ENCODE data around the gene PDZD2.
"Not testable (repeated sequence)": the region's sequence is repeated elsewhere in the genome, so short reads cannot be mapped to it uniquely, and the experiment has no call there.

PDZD2 gene

DNA sequence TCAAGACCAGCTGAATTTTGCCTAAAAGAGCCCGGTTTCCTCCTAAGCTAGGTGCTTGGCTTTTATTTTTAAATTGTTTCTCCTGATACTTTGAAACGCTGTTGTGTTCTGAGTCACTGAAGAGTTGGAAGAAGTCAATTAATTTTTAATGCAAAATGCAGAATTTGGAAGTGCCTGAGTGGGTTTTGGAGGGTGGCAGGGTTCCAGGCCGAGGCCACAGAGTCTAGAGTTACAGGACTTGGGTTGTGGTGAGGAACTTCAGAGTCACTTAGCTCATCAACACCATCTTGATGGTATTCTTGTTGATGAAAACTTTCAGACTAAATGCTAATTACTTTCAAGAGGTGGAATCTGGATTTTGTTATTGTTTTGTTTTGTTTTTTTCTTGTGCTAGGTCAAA lies 130.6 kb downstream of the PDZD2 start:
- Histone ChIP-seq H3K27ac (ENCODE audit: insufficient read depth in 1 of 2, low read depth in 1 of 2, low read length in 2 of 2, poor library complexity in 1 of 2, severe bottlenecking in 2 of 2) (no peak overlapping the region), H3K4me1 (ENCODE audit: control extremely low read depth in 1 of 4, control insufficient read depth in 4 of 4, insufficient read depth in 4 of 4, low read length in 3 of 4) (peaks cover 0 to 4% (median 0%) of the 10 kb centered on the region in 4 experiments), H3K9me3 (ENCODE audit: control extremely low read depth in 1 of 5, control insufficient read depth in 4 of 5, insufficient read depth in 2 of 5, low read depth in 1 of 5, low read length in 4 of 5) (peaks cover 0 to 7% (median 3%) of the 10 kb centered on the region in 5 experiments), H3K27me3 (replicated peaks in 2 of 5; ENCODE audit: control insufficient read depth in 4 of 5, insufficient read depth in 5 of 5, low read length in 4 of 5) (no peaks in the 10 kb centered on the region), H3K4me3 (ENCODE audit: control insufficient read depth in 1 of 7, extremely low read depth in 1 of 7, insufficient read depth in 4 of 7, low read depth in 2 of 7, low read length in 6 of 7) (no peak overlapping the region), H3K36me3 (ENCODE audit: control insufficient read depth in 4 of 4, insufficient read depth in 4 of 4, low read length in 3 of 4) (peaks cover 0 to 6% (median 0%) of the 10 kb centered on the region in 4 experiments)
- DNase-seq: peak in 2 of 3 donors; percentile 23 to 48
- ChIA-PET POLR2A (no interaction called here), CTCF (interaction anchor here (0.9 kb wide), 1 partner anchor 86 kb away, joined by 3 read pairs; no protein-coding TSS in a partner anchor)
- WGBS (ENCODE audit: insufficient coverage): 81% methylated on average over 2 of the region's 3 CpGs

DNA sequence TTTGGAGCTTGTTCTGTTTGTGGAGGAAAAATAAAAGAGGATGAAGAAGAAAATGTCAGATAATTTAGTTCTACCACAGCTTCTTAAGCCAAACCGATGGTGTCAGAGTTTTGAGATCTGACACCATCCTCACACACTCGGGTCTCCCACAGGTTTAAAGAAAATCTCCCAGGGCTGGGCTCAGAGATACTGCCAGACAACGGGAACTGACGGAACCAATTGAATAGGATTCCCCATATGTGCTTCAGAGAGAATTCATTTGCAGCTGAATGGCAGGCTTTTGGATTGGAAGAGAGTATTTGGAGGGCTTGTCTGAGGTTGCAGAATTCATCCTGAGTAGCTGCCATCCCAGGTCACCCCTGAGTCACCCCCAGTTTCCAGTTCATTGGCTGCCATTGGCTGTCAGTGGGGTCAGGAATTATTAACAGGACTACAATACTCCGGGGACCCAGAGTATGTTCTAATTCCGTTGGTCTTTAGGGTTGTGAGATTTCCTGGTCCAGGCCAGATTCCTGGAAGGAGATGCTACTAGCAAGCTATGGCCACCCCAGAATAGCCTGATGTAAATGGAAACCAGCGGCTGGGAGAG lies 131.3 kb downstream of the PDZD2 start:
- POLR2A ChIA-PET: no interaction called here
- no peak overlapping the region for H3K27ac ChIP-seq (ENCODE audit: insufficient read depth in 1 of 2, low read depth in 1 of 2, low read length in 2 of 2, poor library complexity in 1 of 2, severe bottlenecking in 2 of 2)
- no peak for DNase-seq
- no peak overlapping the region for H3K4me3 ChIP-seq (ENCODE audit: control insufficient read depth in 1 of 7, extremely low read depth in 1 of 7, insufficient read depth in 4 of 7, low read depth in 2 of 7, low read length in 6 of 7)
- H3K36me3 ChIP-seq (ENCODE audit: control insufficient read depth in 4 of 4, insufficient read depth in 4 of 4, low read length in 3 of 4): peaks cover 0 to 6% (median 0%) of the 10 kb centered on the region in 4 experiments
- CTCF ChIA-PET: interaction anchor here (0.9 to 1.8 kb wide), 2 partner anchors 39 to 85 kb away, joined by 3 to 5 read pairs; no protein-coding TSS in a partner anchor
- WGBS (ENCODE audit: insufficient coverage): 77% methylated on average over 5 of the region's 7 CpGs
- H3K4me1 ChIP-seq (ENCODE audit: control extremely low read depth in 1 of 4, control insufficient read depth in 4 of 4, insufficient read depth in 4 of 4, low read length in 3 of 4): peaks cover 0 to 4% (median 0%) of the 10 kb centered on the region in 4 experiments
- no peaks in the 10 kb centered on the region for H3K27me3 ChIP-seq (replicated peaks in 2 of 5; ENCODE audit: control insufficient read depth in 4 of 5, insufficient read depth in 5 of 5, low read length in 4 of 5)
- peaks cover 0 to 7% (median 3%) of the 10 kb centered on the region in 5 experiments for H3K9me3 ChIP-seq (ENCODE audit: control extremely low read depth in 1 of 5, control insufficient read depth in 4 of 5, insufficient read depth in 2 of 5, low read depth in 1 of 5, low read length in 4 of 5)

DNA sequence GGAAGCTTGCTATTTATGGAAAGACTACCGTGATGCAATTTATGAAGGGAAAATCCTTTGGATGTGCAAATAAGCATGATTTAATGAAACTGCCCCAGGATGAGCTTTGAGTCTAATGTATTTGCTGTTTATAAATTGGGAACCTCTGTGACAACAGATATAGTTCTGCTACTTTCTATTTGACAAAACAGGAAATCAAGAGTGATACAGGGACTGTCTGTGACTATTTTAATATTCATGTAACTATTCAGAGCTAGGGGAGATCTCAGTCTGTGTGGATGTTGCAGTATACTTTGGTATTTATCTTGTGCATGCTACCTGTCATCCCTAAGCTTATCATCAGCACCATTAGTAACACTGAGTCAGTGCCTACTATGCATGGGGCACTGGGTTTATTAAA lies 132.1 kb downstream of the PDZD2 start:
- DNase-seq: no peak
- WGBS (ENCODE audit: insufficient coverage): 100% methylated on average over 1 of the region's 1 CpG
- peaks cover 0 to 9% (median 3%) of the 10 kb centered on the region in 5 experiments for H3K9me3 ChIP-seq (ENCODE audit: control extremely low read depth in 1 of 5, control insufficient read depth in 4 of 5, insufficient read depth in 2 of 5, low read depth in 1 of 5, low read length in 4 of 5)
- peaks cover 0 to 6% (median 1%) of the 10 kb centered on the region in 4 experiments for H3K36me3 ChIP-seq (ENCODE audit: control insufficient read depth in 4 of 4, insufficient read depth in 4 of 4, low read length in 3 of 4)
- H3K4me1 ChIP-seq (ENCODE audit: control extremely low read depth in 1 of 4, control insufficient read depth in 4 of 4, insufficient read depth in 4 of 4, low read length in 3 of 4): peaks cover 0 to 4% (median 0%) of the 10 kb centered on the region in 4 experiments
- ChIA-PET POLR2A (interaction anchor here (0.6 kb wide), 1 partner anchor 38 kb away, joined by 3 read pairs; no protein-coding TSS in a partner anchor), CTCF (interaction anchor here (1.8 kb wide), 1 partner anchor 38 kb away, joined by 5 read pairs; no protein-coding TSS in a partner anchor)
- no peak overlapping the region for H3K27ac ChIP-seq (ENCODE audit: insufficient read depth in 1 of 2, low read depth in 1 of 2, low read length in 2 of 2, poor library complexity in 1 of 2, severe bottlenecking in 2 of 2)
- no peak overlapping the region for H3K4me3 ChIP-seq (ENCODE audit: control insufficient read depth in 1 of 7, extremely low read depth in 1 of 7, insufficient read depth in 4 of 7, low read depth in 2 of 7, low read length in 6 of 7)
- H3K27me3 ChIP-seq (replicated peaks in 2 of 5; ENCODE audit: control insufficient read depth in 4 of 5, insufficient read depth in 5 of 5, low read length in 4 of 5): no peaks in the 10 kb centered on the region

DNA sequence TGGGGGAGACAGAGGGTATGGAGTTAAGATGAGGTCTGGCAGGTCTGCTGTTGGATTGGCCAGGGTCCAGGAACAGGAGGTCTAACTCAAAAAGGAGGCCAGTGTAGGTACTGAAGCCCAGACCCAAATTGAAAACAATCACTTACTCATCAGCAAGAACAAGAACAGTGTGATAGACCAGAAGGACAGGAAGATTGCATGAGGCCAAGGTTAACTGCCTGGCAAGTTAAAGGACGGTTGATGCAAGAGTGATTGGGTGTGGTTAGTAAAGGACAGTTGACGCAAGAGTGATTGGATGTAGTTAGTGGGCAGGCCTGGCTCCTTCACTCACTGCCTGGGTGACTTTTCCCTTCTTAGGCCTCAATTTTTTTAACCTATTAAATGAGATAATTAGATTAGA lies 132.6 kb downstream of the PDZD2 start:
- Histone ChIP-seq H3K4me3 (ENCODE audit: control insufficient read depth in 1 of 7, extremely low read depth in 1 of 7, insufficient read depth in 4 of 7, low read depth in 2 of 7, low read length in 6 of 7) (no peak overlapping the region), H3K9me3 (ENCODE audit: control extremely low read depth in 1 of 5, control insufficient read depth in 4 of 5, insufficient read depth in 2 of 5, low read depth in 1 of 5, low read length in 4 of 5) (peaks cover 0 to 9% (median 3%) of the 10 kb centered on the region in 5 experiments), H3K4me1 (ENCODE audit: control extremely low read depth in 1 of 4, control insufficient read depth in 4 of 4, insufficient read depth in 4 of 4, low read length in 3 of 4) (peaks cover 0 to 4% (median 0%) of the 10 kb centered on the region in 4 experiments), H3K36me3 (ENCODE audit: control insufficient read depth in 4 of 4, insufficient read depth in 4 of 4, low read length in 3 of 4) (peaks cover 0 to 6% (median 2%) of the 10 kb centered on the region in 4 experiments), H3K27me3 (replicated peaks in 2 of 5; ENCODE audit: control insufficient read depth in 4 of 5, insufficient read depth in 5 of 5, low read length in 4 of 5) (no peaks in the 10 kb centered on the region), H3K27ac (ENCODE audit: insufficient read depth in 1 of 2, low read depth in 1 of 2, low read length in 2 of 2, poor library complexity in 1 of 2, severe bottlenecking in 2 of 2) (no peak overlapping the region)
- CTCF ChIA-PET: interaction anchor here (1.8 kb wide), 1 partner anchor 38 kb away, joined by 5 read pairs; no protein-coding TSS in a partner anchor
- WGBS (ENCODE audit: insufficient coverage): no CpG with 5 or more reads among the region's 2 CpGs
- POLR2A ChIA-PET: no interaction called here
- DNase-seq: peak in 1 of 3 donors; percentile 6

DNA sequence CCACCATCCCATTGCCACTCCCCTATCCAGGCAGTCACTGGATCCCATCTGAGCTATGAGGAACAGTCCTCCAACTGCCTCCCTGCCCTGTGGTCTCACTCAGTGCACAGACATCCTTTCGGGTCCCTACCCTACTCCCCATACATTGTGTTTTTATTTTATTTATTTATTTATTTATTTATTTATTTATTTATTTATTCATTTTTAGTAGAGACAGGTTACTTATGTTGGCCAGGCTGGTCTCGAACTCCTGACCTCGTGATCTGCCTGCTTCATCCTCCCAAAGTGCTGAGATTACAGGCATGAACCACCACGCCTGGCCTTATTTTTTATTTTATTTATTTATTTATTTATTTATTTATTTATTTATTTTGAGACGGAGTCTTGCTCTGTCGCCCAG lies 137.4 kb downstream of the PDZD2 start:
- CTCF ChIA-PET; H3K4me3 ChIP-seq (ENCODE audit: control insufficient read depth in 1 of 7, extremely low read depth in 1 of 7, insufficient read depth in 4 of 7, low read depth in 2 of 7, low read length in 6 of 7); H3K36me3 ChIP-seq (ENCODE audit: control insufficient read depth in 4 of 4, insufficient read depth in 4 of 4, low read length in 3 of 4); H3K4me1 ChIP-seq (ENCODE audit: control extremely low read depth in 1 of 4, control insufficient read depth in 4 of 4, insufficient read depth in 4 of 4, low read length in 3 of 4); H3K27me3 ChIP-seq (replicated peaks in 2 of 5; ENCODE audit: control insufficient read depth in 4 of 5, insufficient read depth in 5 of 5, low read length in 4 of 5); H3K9me3 ChIP-seq (ENCODE audit: control extremely low read depth in 1 of 5, control insufficient read depth in 4 of 5, insufficient read depth in 2 of 5, low read depth in 1 of 5, low read length in 4 of 5); DNase-seq; H3K27ac ChIP-seq (ENCODE audit: insufficient read depth in 1 of 2, low read depth in 1 of 2, low read length in 2 of 2, poor library complexity in 1 of 2, severe bottlenecking in 2 of 2): not testable (repeated sequence)
- POLR2A ChIA-PET: interaction anchor here (0.5 kb wide), 1 partner anchor 349 kb away, joined by 3 read pairs; no protein-coding TSS in a partner anchor
- 100% methylated on average over 1 of the region's 6 CpGs for WGBS (ENCODE audit: insufficient coverage)

DNA sequence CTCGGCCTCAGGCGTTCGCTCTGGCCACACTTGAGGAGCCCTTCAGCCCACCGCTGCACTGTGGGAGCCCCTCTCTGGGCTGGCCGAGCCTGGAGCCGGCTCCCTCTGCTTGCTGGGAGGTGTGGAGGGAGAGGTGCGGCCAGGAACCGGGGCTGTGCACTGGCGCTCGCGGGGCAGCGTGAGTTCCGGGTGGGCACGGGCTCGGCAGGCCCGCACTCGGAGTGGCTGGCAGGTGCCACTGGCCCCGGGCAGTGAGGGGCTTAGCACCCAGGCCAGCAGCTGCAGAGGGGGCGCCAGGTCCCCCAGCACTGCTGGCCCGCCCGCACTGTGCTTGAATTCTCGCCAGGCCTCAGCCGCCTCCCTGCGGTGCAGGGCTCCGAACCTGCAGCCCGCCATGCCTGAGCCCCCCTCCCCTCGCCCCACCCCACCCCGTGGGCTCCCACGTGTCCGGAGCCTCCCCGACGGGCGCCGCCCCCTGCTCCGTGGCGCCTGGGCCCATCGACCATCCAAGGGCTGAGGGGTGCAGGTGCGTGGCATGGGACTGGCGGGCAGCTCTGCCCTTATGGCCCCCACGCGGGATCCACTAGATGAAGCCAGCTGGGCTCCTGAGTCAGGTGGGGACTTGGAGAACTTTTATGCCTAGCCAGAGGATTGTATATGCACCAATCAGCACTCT lies 138.2 kb downstream of the PDZD2 start:
- H3K4me1 ChIP-seq (ENCODE audit: control extremely low read depth in 1 of 4, control insufficient read depth in 4 of 4, insufficient read depth in 4 of 4, low read length in 3 of 4): peaks cover 0 to 7% (median 1%) of the 10 kb centered on the region in 4 experiments
- peaks cover 0 to 9% (median 3%) of the 10 kb centered on the region in 5 experiments for H3K9me3 ChIP-seq (ENCODE audit: control extremely low read depth in 1 of 5, control insufficient read depth in 4 of 5, insufficient read depth in 2 of 5, low read depth in 1 of 5, low read length in 4 of 5)
- peaks cover 0 to 5% (median 2%) of the 10 kb centered on the region in 4 experiments for H3K36me3 ChIP-seq (ENCODE audit: control insufficient read depth in 4 of 4, insufficient read depth in 4 of 4, low read length in 3 of 4)
- WGBS (ENCODE audit: insufficient coverage): 85% methylated on average over 26 of the region's 41 CpGs
- ChIA-PET CTCF (interaction anchor here (1.0 kb wide), 2 partner anchors 12 to 27 kb away, joined by 3 read pairs; no protein-coding TSS in a partner anchor), POLR2A (interaction anchor here (0.6 kb wide), 1 partner anchor 35 kb away, joined by 3 read pairs; no protein-coding TSS in a partner anchor)
- no peaks in the 10 kb centered on the region for H3K27me3 ChIP-seq (replicated peaks in 2 of 5; ENCODE audit: control insufficient read depth in 4 of 5, insufficient read depth in 5 of 5, low read length in 4 of 5)
- no peak for DNase-seq
- no peak overlapping the region for H3K27ac ChIP-seq (ENCODE audit: insufficient read depth in 1 of 2, low read depth in 1 of 2, low read length in 2 of 2, poor library complexity in 1 of 2, severe bottlenecking in 2 of 2)
- no peak overlapping the region for H3K4me3 ChIP-seq (ENCODE audit: control insufficient read depth in 1 of 7, extremely low read depth in 1 of 7, insufficient read depth in 4 of 7, low read depth in 2 of 7, low read length in 6 of 7)

DNA sequence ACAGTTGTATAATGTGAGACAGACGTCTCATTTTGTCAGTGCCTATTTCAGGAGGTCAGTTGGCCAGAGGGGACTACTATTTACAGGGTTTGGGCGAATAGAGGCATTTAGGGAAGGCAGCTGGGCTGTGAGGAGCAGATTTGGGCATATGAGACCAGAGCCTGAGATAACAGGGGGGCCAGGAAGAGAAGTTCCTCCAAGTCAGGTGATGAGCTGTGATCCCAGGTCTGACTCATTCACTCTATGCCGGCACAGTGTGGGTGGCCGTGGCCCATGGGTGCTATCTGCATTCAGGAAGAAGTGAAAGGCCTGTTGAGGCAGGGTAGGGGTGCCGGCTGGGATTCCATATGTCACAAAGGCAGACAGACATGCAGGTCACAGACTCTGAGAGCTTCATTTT lies 142.8 kb downstream of the PDZD2 start:
- Histone ChIP-seq H3K9me3 (ENCODE audit: control extremely low read depth in 1 of 5, control insufficient read depth in 4 of 5, insufficient read depth in 2 of 5, low read depth in 1 of 5, low read length in 4 of 5) (no peaks in the 10 kb centered on the region), H3K27ac (ENCODE audit: insufficient read depth in 1 of 2, low read depth in 1 of 2, low read length in 2 of 2, poor library complexity in 1 of 2, severe bottlenecking in 2 of 2) (no peak overlapping the region), H3K27me3 (replicated peaks in 2 of 5; ENCODE audit: control insufficient read depth in 4 of 5, insufficient read depth in 5 of 5, low read length in 4 of 5) (no peaks in the 10 kb centered on the region), H3K4me3 (ENCODE audit: control insufficient read depth in 1 of 7, extremely low read depth in 1 of 7, insufficient read depth in 4 of 7, low read depth in 2 of 7, low read length in 6 of 7) (no peak overlapping the region), H3K4me1 (ENCODE audit: control extremely low read depth in 1 of 4, control insufficient read depth in 4 of 4, insufficient read depth in 4 of 4, low read length in 3 of 4) (peaks cover 0 to 7% (median 1%) of the 10 kb centered on the region in 4 experiments), H3K36me3 (ENCODE audit: control insufficient read depth in 4 of 4, insufficient read depth in 4 of 4, low read length in 3 of 4) (peaks cover 0 to 1% (median 0%) of the 10 kb centered on the region in 4 experiments)
- CTCF ChIA-PET: no interaction called here
- POLR2A ChIA-PET: no interaction called here
- WGBS (ENCODE audit: insufficient coverage): 83% methylated on average over 2 of the region's 5 CpGs
- no peak for DNase-seq
